Endometrial microvascular endothelial cells (primary cell): ENCODE results near the gene SLC22A23. TPM values are rescaled to one million over a fixed set of nuclear protein-coding genes. Genes with fewer than 3 reads are reported as not detected.

Experiments
- in situ Hi-C: cut with HindIII; loops from 2 replicates; pipeline ENCODE4 v1.10.0; 2017; ENCODE audit warnings: low sequenced_read_pairs, low pct_unique_long_range_greater_than_20kb; ENCODE audit errors: inconsistent ontology term
- total RNA-seq: library from RNA; depleted of rRNA; stranded (reverse); fragments of >200 nt; gene quantifications from one replicate; pipeline ENCODE4 v1.2.3, GENCODE V29; 2015; ENCODE audit errors: inconsistent ontology term

The SLC22A23 gene
- total RNA-seq, 1 donor from 2014 or later = 5.8 TPM

GRCh38 chr6:3366596-3367413, 90.0 kb downstream of the SLC22A23 start:
- in situ Hi-C loops = no loop called here

- in situ Hi-C loops = no loop called here
These were observed 92.5 kb downstream of the SLC22A23 start for GRCh38 chr6:3364391-3364790.

GRCh38 chr6:3363296-3364025, 93.4 kb downstream of the SLC22A23 start:
- in situ Hi-C loops = no loop called here

GRCh38 chr6:3361312-3362037, 95.4 kb downstream of the SLC22A23 start:
- in situ Hi-C loops = no loop called here

- in situ Hi-C loops = no loop called here
These were observed 96.2 kb downstream of the SLC22A23 start for GRCh38 chr6:3360727-3361045.

- in situ Hi-C loops = no loop called here
These were observed 96.7 kb downstream of the SLC22A23 start for GRCh38 chr6:3359973-3360726.

- in situ Hi-C loops = no loop called here
These were observed 97.6 kb downstream of the SLC22A23 start for GRCh38 chr6:3359101-3359752.

- in situ Hi-C loops = no loop called here
These were observed 98.3 kb downstream of the SLC22A23 start for GRCh38 chr6:3358413-3359100.

- in situ Hi-C loops = no loop called here
These were observed 99.2 kb downstream of the SLC22A23 start for GRCh38 chr6:3357678-3358077.

GRCh38 chr6:3356824-3357420, 99.9 kb downstream of the SLC22A23 start:
- in situ Hi-C loops = no loop called here

- in situ Hi-C loops = no loop called here
These were observed 100.6 kb downstream of the SLC22A23 start for GRCh38 chr6:3356056-3356823.

- in situ Hi-C loops = no loop called here
These were observed 101.3 kb downstream of the SLC22A23 start for GRCh38 chr6:3355358-3356055.

GRCh38 chr6:3355011-3355357, 101.9 kb downstream of the SLC22A23 start:
- in situ Hi-C loops = no loop called here

GRCh38 chr6:3353939-3354338, 102.9 kb downstream of the SLC22A23 start:
- in situ Hi-C loops = no loop called here

GRCh38 chr6:3353213-3353903, 103.5 kb downstream of the SLC22A23 start:
- in situ Hi-C loops = no loop called here

- in situ Hi-C loops = no loop called here
These were observed 104.2 kb downstream of the SLC22A23 start for GRCh38 chr6:3352678-3353077.
